A673 (cell line): ENCODE measurements around the gene LRRC74A. TPM values are rescaled to one million over a fixed set of nuclear protein-coding genes. Genes with fewer than 3 reads are reported as not detected.

ENCODE experiments used
- BruUV-seq: library from RNA; stranded (reverse); fragments of 400-500 nt; replicated peaks from 2 replicates; lab custom pipeline; 2021; lab: Mats Ljungman, UMichigan
- CTCF ChIA-PET: fragments of 300-600 bp; sonication (Branson Sonifier 250); formaldehyde crosslinking; loops from one replicate; lab custom pipeline; 2022; ENCODE audit warnings: antibody characterized with exemption; lab: Charles Lee
- POLR2A ChIA-PET: fragments of 300-600 bp; sonication (Branson Sonifier 250); formaldehyde crosslinking; loops from one replicate; lab custom pipeline; 2022; ENCODE audit warnings: antibody characterized with exemption; ENCODE audit not compliant: low non-redundant PET; lab: Charles Lee
- DNase-seq: peaks from one replicate; pipeline ENCODE4 v3.0.0-alpha.2; 2015; ENCODE audit warnings: low spot score
- H3K27ac ChIP-seq: fragments of 200-600 bp; sonication (generic); 2 replicates; pipeline ENCODE4 v1.5.1; 2016; ENCODE audit warnings: mixed run types, low read depth, mild to moderate bottlenecking, mixed read lengths, antibody characterized with exemption, low read length; ENCODE audit not compliant: poor library complexity, severe bottlenecking
- H3K27me3 ChIP-seq: fragments of 200-600 bp; sonication (generic); replicated peaks from 2 replicates; pipeline ENCODE4 v1.6.1; 2017; ENCODE audit warnings: mixed run types, low read depth, mild to moderate bottlenecking, mixed read lengths, antibody characterized with exemption, low read length; ENCODE audit not compliant: insufficient read depth, poor library complexity
- H3K36me3 ChIP-seq: fragments of 200-600 bp; sonication (generic); 2 replicates; pipeline ENCODE4 v1.6.1; 2016; ENCODE audit warnings: mixed run types, mild to moderate bottlenecking, mixed read lengths, antibody characterized with exemption, low read length; ENCODE audit not compliant: insufficient read depth, poor library complexity, severe bottlenecking
- H3K4me1 ChIP-seq: fragments of 200-600 bp; sonication (generic); 2 replicates; pipeline ENCODE4 v1.6.1; 2017; ENCODE audit warnings: mixed run types, mild to moderate bottlenecking, mixed read lengths, antibody characterized with exemption, low read length; ENCODE audit not compliant: insufficient read depth, poor library complexity, severe bottlenecking
- H3K4me3 ChIP-seq: fragments of 200-600 bp; sonication (generic); 2 replicates; pipeline ENCODE4 v1.5.1; 2016; ENCODE audit warnings: low read depth, mixed run types, mild to moderate bottlenecking, mixed read lengths, low read length; ENCODE audit not compliant: poor library complexity, severe bottlenecking
- H3K9me3 ChIP-seq: fragments of 200-600 bp; sonication (generic); 2 replicates; pipeline ENCODE4 v1.6.1; 2016; ENCODE audit warnings: mixed run types, low read depth, mild to moderate bottlenecking, mixed read lengths, antibody characterized with exemption, low read length; ENCODE audit not compliant: poor library complexity, severe bottlenecking
- CTCF ChIP-seq: fragments of 300-800, 200-600 bp; sonication (generic); conservative IDR thresholded peaks from 2 replicates; pipeline ENCODE4 v1.5.1; 2017; ENCODE audit warnings: low read depth, mild to moderate bottlenecking, antibody characterized with exemption, low read length, moderate library complexity, mixed read lengths
- EZH2 ChIP-seq: fragments of 200-600 bp; sonication (generic); IDR thresholded peaks from 2 replicates; pipeline ENCODE4 v1.6.1; 2017; ENCODE audit warnings: borderline replicate concordance, low read depth, mild to moderate bottlenecking, mixed read lengths, antibody characterized with exemption, low read length; ENCODE audit not compliant: poor library complexity, severe bottlenecking
- intact Hi-C: fragments of 100-400 bp; cut with micrococcal nuclease; formaldehyde crosslinking; loops from one replicate; pipeline ENCODE4 v1.10.0; 2022; ENCODE audit not compliant: unreplicated experiment
- total RNA-seq: library from RNA; stranded (reverse); gene quantifications from 2 replicates; pipeline ENCODE4 v1.2.3, GENCODE V29; 2021

Gene LRRC74A
- total RNA-seq, 1 experiment from 2014 or later = not detected

GRCh38 chr14:76827696-76828296 lies 1.6 kb downstream of the LRRC74A start:
- ChIA-PET CTCF (no interaction called here), POLR2A (interaction anchor here (0.6 kb wide), 1 partner anchor 31 kb away, joined by 10 read pairs; no protein-coding TSS in a partner anchor)
- no peak overlapping the region for H3K4me3 ChIP-seq
- H3K9me3 ChIP-seq = no peaks in the 10 kb centered on the region
- no peak for TF ChIP-seq CTCF
- no peak for TF ChIP-seq EZH2
- no TSS peak for BruUV-seq
- no peaks in the 10 kb centered on the region for H3K27me3 ChIP-seq
- no peak overlapping the region for H3K27ac ChIP-seq
- no peaks in the 10 kb centered on the region for H3K4me1 ChIP-seq
- H3K36me3 ChIP-seq = no peaks in the 10 kb centered on the region
- no peak for DNase-seq
- intact Hi-C loops = no loop called here

- ChIA-PET POLR2A (no interaction called here), CTCF (no interaction called here)
- Histone ChIP-seq H3K27me3 (no peaks in the 10 kb centered on the region), H3K27ac (no peak overlapping the region), H3K4me1 (no peaks in the 10 kb centered on the region), H3K9me3 (no peaks in the 10 kb centered on the region), H3K4me3 (no peak overlapping the region), H3K36me3 (no peaks in the 10 kb centered on the region)
- BruUV-seq = no TSS peak
- intact Hi-C loops = no loop called here
- DNase-seq = no peak
- TF ChIP-seq EZH2 = no peak
- TF ChIP-seq CTCF = no peak
These were observed 2.3 kb downstream of the LRRC74A start for GRCh38 chr14:76828339-76829012.

GRCh38 chr14:76829013-76829365 lies 2.8 kb downstream of the LRRC74A start:
- DNase-seq = no peak
- H3K27ac ChIP-seq = no peak overlapping the region
- no peak overlapping the region for H3K4me3 ChIP-seq
- ChIA-PET CTCF (no interaction called here), POLR2A (no interaction called here)
- H3K4me1 ChIP-seq = no peaks in the 10 kb centered on the region
- no peaks in the 10 kb centered on the region for H3K36me3 ChIP-seq
- no peaks in the 10 kb centered on the region for H3K9me3 ChIP-seq
- no TSS peak for BruUV-seq
- TF ChIP-seq EZH2 (no peak), CTCF (no peak)
- no peaks in the 10 kb centered on the region for H3K27me3 ChIP-seq
- intact Hi-C loops = no loop called here
